ENCODE data around the gene PEX14.

PEX14 gene

GRCh38 chr1:10534519-10534918 is 59.8 kb downstream of the PEX14 start:
- no peak for DNase-seq (ENCODE audit: low read depth in 1 of 2, low spot score in 1 of 2)
- H3K27me3 ChIP-seq (ENCODE audit: insufficient read depth, poor library complexity, severe bottlenecking), result no peaks in the 10 kb centered on the region
- no peak overlapping the region for H3K27ac ChIP-seq (replicated peaks)
- no peak overlapping the region for H3K4me3 ChIP-seq (replicated peaks; ENCODE audit: insufficient read depth, low read length)
- TF ChIP-seq POLR2AphosphoS5 (IDR thresholded peaks at IDR 0.05; ENCODE audit: low read depth) (no peak), SPI1 (IDR thresholded peaks at IDR 0.05; ENCODE audit: borderline replicate concordance, low read depth) (no peak), GABPA (IDR thresholded peaks at IDR 0.05; ENCODE audit: low read depth) (no peak)
- TF ChIP-seq, protein P1, sequence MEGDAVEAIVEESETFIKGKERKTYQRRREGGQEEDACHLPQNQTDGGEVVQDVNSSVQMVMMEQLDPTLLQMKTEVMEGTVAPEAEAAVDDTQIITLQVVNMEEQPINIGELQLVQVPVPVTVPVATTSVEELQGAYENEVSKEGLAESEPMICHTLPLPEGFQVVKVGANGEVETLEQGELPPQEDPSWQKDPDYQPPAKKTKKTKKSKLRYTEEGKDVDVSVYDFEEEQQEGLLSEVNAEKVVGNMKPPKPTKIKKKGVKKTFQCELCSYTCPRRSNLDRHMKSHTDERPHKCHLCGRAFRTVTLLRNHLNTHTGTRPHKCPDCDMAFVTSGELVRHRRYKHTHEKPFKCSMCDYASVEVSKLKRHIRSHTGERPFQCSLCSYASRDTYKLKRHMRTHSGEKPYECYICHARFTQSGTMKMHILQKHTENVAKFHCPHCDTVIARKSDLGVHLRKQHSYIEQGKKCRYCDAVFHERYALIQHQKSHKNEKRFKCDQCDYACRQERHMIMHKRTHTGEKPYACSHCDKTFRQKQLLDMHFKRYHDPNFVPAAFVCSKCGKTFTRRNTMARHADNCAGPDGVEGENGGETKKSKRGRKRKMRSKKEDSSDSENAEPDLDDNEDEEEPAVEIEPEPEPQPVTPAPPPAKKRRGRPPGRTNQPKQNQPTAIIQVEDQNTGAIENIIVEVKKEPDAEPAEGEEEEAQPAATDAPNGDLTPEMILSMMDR (IDR thresholded peaks at IDR 0.05; ENCODE audit: insufficient read depth, low read length), result no peak
- TF ChIP-seq, protein P2, sequence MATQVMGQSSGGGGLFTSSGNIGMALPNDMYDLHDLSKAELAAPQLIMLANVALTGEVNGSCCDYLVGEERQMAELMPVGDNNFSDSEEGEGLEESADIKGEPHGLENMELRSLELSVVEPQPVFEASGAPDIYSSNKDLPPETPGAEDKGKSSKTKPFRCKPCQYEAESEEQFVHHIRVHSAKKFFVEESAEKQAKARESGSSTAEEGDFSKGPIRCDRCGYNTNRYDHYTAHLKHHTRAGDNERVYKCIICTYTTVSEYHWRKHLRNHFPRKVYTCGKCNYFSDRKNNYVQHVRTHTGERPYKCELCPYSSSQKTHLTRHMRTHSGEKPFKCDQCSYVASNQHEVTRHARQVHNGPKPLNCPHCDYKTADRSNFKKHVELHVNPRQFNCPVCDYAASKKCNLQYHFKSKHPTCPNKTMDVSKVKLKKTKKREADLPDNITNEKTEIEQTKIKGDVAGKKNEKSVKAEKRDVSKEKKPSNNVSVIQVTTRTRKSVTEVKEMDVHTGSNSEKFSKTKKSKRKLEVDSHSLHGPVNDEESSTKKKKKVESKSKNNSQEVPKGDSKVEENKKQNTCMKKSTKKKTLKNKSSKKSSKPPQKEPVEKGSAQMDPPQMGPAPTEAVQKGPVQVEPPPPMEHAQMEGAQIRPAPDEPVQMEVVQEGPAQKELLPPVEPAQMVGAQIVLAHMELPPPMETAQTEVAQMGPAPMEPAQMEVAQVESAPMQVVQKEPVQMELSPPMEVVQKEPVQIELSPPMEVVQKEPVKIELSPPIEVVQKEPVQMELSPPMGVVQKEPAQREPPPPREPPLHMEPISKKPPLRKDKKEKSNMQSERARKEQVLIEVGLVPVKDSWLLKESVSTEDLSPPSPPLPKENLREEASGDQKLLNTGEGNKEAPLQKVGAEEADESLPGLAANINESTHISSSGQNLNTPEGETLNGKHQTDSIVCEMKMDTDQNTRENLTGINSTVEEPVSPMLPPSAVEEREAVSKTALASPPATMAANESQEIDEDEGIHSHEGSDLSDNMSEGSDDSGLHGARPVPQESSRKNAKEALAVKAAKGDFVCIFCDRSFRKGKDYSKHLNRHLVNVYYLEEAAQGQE (IDR thresholded peaks at IDR 0.05; ENCODE audit: insufficient replicate concordance, low read depth), result no peak

DNA sequence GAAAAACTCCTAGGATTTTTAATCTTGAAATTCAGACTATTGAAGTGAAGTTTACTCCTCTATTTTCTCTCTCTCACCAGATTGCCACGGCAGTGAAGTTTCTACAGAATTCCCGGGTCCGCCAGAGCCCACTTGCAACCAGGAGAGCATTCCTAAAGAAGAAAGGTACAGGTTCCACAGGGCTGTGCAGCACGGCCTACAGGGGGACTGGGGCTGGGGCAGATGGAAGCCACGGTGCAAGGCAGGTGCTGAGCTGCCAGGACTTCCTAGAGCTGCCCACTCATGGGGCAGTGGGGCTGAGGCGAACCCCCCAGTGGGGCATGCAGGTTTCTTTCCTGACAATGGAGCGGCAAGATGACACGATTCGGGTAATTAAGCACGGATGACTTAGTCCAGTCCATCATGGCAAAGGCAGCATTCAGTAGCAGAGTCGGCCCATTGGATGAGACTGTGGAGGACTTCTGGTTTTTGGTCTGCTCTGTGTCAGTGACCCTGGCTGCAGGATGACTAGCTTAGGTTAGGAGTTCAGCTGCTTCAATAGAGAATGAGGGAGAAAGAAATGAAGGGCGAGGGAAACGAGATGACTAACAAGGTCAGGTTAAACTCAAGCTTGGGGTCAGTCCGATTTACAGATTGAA is 61.5 kb downstream of the PEX14 start:
- no peak for DNase-seq (ENCODE audit: low read depth in 1 of 2, low spot score in 1 of 2)
- H3K27me3 ChIP-seq (ENCODE audit: insufficient read depth, poor library complexity, severe bottlenecking), result no peaks in the 10 kb centered on the region
- H3K27ac ChIP-seq (replicated peaks), result no peak overlapping the region
- TF ChIP-seq GABPA (IDR thresholded peaks at IDR 0.05; ENCODE audit: low read depth) (no peak), SPI1 (IDR thresholded peaks at IDR 0.05; ENCODE audit: borderline replicate concordance, low read depth) (no peak), POLR2AphosphoS5 (IDR thresholded peaks at IDR 0.05; ENCODE audit: low read depth) (no peak)
- TF ChIP-seq, protein P2 (IDR thresholded peaks at IDR 0.05; ENCODE audit: insufficient replicate concordance, low read depth), result no peak
- TF ChIP-seq, protein P1 (IDR thresholded peaks at IDR 0.05; ENCODE audit: insufficient read depth, low read length), result no peak
- H3K4me3 ChIP-seq (replicated peaks; ENCODE audit: insufficient read depth, low read length), result no peak overlapping the region

- no peaks in the 10 kb centered on the region for H3K27me3 ChIP-seq (ENCODE audit: insufficient read depth, poor library complexity, severe bottlenecking)
- H3K4me3 ChIP-seq (replicated peaks; ENCODE audit: insufficient read depth, low read length), result no peak overlapping the region
- no peak for DNase-seq (ENCODE audit: low read depth in 1 of 2, low spot score in 1 of 2)
- TF ChIP-seq GABPA (IDR thresholded peaks at IDR 0.05; ENCODE audit: low read depth) (no peak), SPI1 (IDR thresholded peaks at IDR 0.05; ENCODE audit: borderline replicate concordance, low read depth) (no peak), POLR2AphosphoS5 (IDR thresholded peaks at IDR 0.05; ENCODE audit: low read depth) (no peak)
- TF ChIP-seq, protein P2 (IDR thresholded peaks at IDR 0.05; ENCODE audit: insufficient replicate concordance, low read depth), result no peak
- TF ChIP-seq, protein P1 (IDR thresholded peaks at IDR 0.05; ENCODE audit: insufficient read depth, low read length), result no peak
- no peak overlapping the region for H3K27ac ChIP-seq (replicated peaks)
Measured at GRCh38 chr1:10537082-10537766, 62.5 kb downstream of the PEX14 start.

All from HL-60 (cell line).